ENCODE results near the gene AMTN.
"Not testable (repeated sequence)": the region's sequence is repeated elsewhere in the genome, so short reads cannot be mapped to it uniquely, and the experiment has no call there.

AMTN gene, protein sequence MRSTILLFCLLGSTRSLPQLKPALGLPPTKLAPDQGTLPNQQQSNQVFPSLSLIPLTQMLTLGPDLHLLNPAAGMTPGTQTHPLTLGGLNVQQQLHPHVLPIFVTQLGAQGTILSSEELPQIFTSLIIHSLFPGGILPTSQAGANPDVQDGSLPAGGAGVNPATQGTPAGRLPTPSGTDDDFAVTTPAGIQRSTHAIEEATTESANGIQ

DNA sequence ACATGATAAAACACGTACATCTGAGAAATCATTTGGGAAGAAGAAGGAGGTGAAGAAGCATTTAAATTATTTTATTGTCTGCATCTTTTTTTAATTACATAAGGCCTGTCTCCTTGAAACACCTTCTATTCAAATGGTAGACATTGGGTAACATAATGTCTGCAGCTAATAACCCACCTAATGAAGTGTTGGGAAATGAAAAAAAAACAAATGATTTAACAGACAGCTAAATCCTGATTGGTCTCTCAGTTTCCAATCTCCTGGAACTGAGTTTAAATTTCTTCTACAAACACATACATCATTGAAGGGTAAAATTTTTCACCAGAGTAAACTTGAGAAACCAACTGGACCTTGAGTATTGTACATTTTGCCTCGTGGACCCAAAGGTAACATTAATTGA, at the start of gene AMTN:
TSS of gene AMTN (plus strand) at position 301 of the 400 bp plus-strand sequence. CDS start 209 bp downstream, outside the sequence.
- no peak for DNase-seq

- DNase-seq, result no peak
These were observed 46.5 kb upstream of the AMTN start, which contains the start of gene MUC7 for GRCh38 chr4:70471897-70472296. Gene MUC7, plus strand, starts transcription at chr4:70472197. Its CDS starts 1,825 bp downstream, at chr4:70474022.

DNA sequence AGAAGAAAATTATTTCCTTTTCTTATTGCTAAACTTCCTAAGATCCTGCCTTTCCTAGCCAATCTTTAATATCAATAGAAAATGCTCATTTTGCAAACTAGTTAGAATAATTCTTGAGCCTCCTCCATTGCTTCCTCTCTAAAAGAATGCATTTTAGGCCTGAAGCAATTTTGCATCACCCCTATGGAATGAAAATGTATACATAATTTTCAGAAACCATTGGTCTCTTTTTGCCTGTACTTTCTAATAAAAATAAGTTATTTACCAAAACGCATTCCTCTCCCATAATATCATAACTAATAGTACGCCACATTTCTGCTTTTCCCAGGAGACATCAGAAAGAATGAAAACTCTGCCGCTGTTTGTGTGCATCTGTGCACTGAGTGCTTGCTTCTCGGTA, 44.7 kb upstream of the AMTN start:
- no peak for DNase-seq

DNA sequence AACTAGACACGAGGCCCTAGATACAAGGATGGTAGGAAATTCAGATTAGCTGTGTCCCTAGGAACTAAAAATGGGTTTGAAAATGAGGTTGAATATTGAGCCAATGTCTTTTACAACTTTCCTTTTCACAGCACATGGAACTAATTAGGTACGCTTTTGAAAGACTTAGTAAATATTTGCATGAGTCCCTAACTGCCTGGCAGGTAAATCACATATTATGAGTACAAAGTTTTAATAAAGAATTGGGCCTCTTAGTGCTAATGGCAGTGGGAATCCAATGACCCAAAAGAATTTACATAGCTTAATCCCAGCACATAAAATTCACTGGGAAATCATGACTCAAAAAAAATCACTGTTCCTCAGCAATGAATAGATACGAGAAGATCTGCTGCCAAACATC, 29.6 kb upstream of the AMTN start:
- DNase-seq, result no peak

- no peak for DNase-seq
These were observed 22.1 kb upstream of the AMTN start for GRCh38 chr4:70496231-70496630.

GRCh38 chr4:70501838-70502237, 16.5 kb upstream of the AMTN start:
- not testable (repeated sequence) for DNase-seq

- DNase-seq, result no peak
These were observed 13.6 kb upstream of the AMTN start for GRCh38 chr4:70504733-70505132.

DNA sequence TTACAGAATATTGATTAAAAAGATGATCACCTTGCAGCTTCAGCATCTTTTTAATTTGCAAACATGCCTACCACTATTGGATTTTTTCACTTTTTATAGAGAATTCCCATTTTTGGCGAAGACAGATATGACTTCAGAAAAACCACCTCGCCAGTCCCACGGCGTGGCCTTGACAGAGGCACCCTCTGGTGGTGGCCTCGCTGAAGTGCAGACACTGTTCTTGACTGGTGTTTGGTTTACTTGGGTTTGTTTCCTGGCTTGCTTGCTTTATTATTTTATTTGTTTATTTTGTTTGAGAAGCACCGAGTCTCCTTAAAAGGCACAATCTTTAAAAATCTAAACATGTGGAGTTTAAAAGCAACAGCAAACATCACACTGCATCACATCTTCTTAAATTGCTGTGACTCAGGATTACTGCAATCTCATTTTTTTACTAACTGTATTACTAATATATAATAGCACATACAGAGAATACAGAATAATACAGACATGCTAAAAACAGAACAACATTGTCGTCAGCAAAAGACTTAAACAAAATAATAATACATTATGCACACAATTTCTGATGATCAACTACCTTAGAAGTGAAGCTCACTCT, 13.1 kb upstream of the AMTN start:
- DNase-seq, result peak; percentile 14

GRCh38 chr4:70508801-70509200, 9.6 kb upstream of the AMTN start:
- no peak for DNase-seq

DNA sequence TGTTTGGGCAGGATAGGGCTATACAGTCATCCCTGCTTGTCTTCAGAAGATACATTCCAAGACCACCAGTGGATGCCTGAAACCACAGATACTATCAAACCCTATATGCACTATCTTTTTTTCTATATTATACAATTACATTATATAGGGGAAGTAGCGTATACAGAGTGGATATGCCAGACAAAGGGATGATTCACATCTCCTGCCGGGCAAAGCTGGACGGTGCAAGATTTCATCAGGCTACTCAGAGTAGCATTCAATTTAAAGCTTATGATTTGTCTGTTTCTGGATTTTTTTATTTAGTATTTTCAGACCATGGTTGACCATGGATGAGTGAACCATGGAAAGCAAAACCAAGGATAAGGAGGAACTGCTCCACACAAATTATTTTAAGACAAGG, 7.0 kb upstream of the AMTN start:
- DNase-seq, result no peak

GRCh38 chr4:70515367-70516250, 2.8 kb upstream of the AMTN start:
- DNase-seq, result no peak

DNA sequence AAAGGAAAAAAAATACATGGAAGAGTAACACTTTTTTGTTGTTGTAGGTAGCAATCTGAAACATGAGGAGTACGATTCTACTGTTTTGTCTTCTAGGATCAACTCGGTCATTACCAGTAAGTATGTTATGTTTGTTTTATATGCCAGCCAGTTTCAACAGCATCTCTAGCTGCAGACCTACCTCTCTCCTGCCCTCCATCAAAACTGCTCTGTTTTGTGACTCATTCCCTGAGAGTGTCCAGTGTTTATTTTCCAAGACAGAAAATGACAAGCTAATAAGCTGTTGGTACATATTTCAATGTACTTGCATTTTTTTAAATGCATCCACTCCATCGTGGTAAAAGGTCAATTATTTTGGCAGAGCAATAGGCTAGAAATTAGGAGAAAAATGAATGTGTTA, 347 bp downstream of the AMTN start:
- DNase-seq, result no peak

GRCh38 chr4:70522626-70523025, 4.3 kb downstream of the AMTN start:
- no peak for DNase-seq

GRCh38 chr4:70530997-70531396, 12.6 kb downstream of the AMTN start:
- DNase-seq, result no peak

DNA sequence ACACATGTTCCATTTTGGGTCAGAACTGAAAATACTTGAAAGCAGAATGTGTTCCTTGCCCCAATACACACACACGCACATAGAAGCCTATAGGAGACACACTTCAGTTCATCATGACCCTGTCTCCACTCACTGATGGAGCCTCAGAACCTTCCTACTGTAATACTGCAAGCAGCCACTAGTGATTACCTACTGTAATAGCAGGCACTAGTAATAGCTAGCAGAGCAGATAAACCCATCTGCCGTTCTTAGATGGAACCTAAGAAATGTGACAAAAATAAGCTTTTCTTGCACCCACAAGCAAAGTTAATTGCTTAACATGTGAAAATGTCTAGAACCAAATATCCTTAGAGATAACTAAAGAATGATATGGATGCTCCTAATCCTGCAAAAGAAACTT, 13.6 kb downstream of the AMTN start:
- DNase-seq, result no peak

GRCh38 chr4:70533211-70533610, 14.8 kb downstream of the AMTN start:
- no peak for DNase-seq

DNA sequence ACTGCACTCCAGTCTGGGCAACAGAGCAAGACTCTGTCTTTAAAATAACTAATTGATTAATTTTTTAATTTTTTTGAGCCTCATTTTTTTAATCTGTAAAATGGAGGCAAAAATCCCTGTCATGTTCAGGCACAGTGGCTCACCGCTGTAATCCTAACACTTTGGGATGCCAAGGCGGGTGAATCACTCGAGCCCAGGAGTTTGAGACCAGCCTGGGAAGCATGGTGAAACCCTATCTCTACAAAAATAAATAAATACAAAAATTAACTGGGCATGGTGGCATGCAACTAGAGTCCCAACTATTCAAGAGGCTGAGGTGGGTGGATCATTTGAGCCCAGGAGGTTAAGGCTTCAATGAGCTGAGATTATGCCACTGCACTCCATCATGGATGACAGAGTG, 15.4 kb downstream of the AMTN start:
- no peak for DNase-seq

DNA sequence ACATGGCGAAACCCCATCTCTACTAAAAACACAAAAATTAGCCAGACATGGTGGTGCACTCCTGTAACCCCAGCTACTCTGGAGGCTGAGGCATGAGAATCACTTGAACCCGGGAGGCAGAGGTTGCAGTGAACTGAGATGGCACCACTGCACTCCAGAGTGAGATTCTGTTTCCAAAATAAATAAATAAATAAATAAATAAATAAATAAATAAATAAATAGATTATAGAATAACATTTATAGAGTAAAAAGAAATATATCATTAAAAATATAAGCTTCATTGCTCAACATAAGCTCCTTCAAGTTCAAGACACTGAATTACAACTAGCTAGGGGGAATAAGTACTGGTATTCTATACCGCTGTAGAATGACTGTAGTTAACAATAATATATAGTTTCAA, 16.5 kb downstream of the AMTN start:
- not testable (repeated sequence) for DNase-seq

DNA sequence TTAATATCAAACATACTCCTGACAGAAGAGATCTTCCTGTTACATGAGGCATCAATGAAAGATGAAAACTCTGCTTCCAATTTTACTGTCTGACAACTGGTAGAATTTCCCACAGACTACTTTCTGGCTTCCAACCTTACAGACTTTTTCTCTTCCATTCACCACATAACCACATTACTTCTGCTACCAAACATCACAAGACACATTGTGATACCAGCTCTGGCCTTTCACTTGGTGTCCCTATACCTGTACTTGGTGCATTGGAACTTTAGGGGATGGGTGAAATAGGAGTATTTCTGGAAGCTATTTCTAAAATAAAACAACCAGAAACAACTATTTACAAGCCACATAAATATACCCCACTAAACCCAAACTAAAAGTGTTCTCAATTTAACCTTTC, 20.5 kb downstream of the AMTN start:
- no peak for DNase-seq

GRCh38 chr4:70544279-70544868, 26.0 kb downstream of the AMTN start:
- no peak for DNase-seq

DNA sequence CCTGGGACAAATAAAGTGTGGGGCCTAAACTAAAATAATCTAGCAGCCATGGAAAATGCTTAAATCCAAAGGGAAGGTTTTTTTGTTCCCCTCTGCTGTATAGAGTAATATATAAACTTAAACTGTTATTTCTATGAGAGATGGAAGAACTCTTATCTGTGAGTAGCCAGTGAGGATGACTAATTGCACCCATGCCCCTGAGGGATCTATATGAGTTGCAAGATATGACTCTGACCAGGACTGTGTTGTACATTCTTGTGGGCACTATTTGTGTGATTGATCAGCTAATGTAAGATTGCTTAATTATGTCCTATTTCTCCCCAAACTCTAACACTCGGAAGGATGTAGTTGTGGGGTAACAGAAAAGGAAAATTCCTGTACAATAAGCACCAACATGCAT, 38.5 kb downstream of the AMTN start:
- DNase-seq, result no peak

GRCh38 chr4:70559211-70559830, 41.0 kb downstream of the AMTN start:
- peak; percentile 19 for DNase-seq

GRCh38 chr4:70559924-70560323, 41.6 kb downstream of the AMTN start:
- DNase-seq, result no peak
